ENCODE results near the gene ABCD3.
"Not testable (repeated sequence)": the region's sequence is repeated elsewhere in the genome, so short reads cannot be mapped to it uniquely, and the experiment has no call there.

The ABCD3 gene

DNA sequence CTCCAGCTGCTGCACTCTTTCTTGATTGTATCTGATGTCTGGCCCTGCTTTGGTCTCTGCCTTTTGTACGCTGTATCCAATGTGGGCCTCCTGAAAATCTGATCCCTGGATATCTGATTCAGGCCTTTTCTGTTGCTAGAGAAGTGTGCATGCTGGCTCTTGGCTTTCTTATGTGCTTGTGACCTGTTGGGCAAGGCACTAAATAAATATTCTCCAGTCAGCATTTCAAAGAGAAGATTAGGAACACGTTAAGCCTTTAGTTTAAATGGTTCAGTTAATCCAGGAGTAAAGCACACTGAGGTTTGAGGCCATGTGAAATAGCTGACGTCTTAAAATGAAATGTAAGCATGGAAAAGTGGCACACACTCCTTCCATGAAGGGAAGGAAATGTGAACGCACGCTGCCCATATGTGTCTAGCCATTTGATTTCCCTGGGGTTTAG, 132.6 kb downstream of the ABCD3 start:
- peak; percentile 71 for DNase-seq (ENCODE audit: low read depth)

DNA sequence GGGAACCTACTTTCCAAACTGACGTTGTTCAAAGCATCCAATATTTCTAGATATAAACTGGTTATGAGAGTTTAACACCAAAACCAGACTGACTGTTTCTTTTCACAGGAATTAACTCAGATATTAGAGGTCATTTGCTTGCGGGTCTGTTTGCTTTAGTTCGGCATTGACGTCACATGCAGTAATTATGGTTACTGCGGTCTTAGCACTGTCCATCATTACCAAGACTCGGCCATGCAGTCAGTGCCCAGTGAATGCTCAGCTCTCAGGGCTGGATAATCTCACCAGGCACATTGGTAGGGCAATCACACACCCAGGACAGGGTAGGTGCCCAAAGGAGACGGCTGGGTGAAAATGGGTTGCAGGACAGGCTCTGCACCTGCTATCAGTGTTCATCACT, 133.3 kb downstream of the ABCD3 start:
- no peak for DNase-seq (ENCODE audit: low read depth)

GRCh38 chr1:94552071-94552586, 133.9 kb downstream of the ABCD3 start:
- DNase-seq (ENCODE audit: low read depth): no peak

DNA sequence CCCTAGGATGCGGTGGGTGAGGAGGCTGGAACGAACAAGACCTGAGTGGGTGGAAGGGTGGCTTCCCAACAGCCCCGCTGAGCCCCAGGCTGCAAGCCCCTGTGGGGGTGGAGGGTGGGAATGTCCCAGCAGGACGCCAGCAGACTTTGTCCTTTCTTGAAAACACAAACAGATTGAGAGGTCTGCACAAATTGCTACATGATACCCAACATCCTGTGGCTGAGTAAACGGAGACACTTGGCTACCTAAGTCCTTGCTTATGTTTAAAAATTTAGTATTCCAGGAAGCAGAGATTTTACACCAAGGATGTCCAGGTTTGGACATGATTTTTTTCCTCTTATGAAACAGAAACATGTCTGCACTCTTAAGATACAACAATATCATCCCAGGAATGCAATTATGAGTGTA, 135.1 kb downstream of the ABCD3 start:
- peak; percentile 85 for DNase-seq (ENCODE audit: low read depth)

DNA sequence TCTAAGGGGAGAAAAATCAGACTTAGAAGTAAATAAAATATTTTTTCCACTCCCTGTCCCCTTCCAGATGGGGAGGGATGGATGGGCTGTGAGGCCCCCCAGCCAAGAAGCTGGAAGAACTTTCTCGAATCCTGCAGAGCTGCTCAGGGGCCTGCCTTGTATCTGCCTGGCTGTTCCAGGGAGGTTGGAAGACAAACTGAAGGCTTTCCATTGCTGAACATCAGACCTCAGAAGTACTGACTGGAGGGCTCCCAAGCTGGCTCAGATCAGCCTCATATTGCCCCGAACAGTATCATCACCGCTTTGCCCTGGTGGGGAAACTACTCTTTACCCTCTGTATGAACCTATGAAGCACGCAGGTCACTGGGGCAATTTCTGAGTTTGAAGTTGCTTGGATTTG, 135.7 kb downstream of the ABCD3 start:
- DNase-seq (ENCODE audit: low read depth): no peak

- no peak for DNase-seq (ENCODE audit: low read depth)
Measured at GRCh38 chr1:94554580-94554979, 136.4 kb downstream of the ABCD3 start.

DNA sequence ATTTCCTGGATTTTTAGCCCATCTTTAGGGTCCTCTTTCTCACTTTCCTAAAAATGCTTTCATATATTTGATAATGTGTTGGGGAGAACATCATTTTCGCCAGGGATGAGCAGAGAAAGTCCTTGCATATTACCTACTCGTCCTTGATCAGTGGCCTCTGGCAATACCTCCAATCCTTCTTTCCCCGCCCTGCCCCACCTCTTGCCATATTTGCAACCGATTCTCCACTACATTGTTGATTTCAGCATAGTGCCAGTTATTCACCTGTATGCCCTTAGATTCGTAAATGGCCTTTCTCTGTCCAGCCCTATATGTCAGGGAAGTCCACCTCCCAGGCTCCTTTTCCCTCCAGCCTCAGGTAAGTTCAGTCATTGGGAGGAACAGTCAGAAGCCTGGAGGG, 136.9 kb downstream of the ABCD3 start:
- no peak for DNase-seq (ENCODE audit: low read depth)

- DNase-seq (ENCODE audit: low read depth): no peak
Measured at GRCh38 chr1:94559921-94560320, 141.7 kb downstream of the ABCD3 start.

DNA sequence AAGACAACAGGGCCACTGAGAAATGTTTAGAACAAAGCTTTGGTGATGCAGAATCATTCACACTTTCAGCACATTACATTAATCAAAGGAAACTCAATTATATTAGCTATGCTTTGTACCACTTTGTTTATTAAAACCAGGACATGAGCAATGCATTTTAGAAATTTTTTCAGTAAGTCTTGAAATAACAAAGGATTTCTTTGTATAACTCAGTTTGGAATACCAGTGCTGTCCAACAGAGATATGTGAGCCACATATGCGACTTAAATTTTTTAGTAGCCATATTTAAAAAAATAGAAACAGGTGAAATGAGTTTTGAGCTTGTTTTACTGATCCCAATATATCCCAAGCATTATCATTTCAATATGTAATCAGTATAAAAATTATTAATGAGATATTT, 142.1 kb downstream of the ABCD3 start:
- DNase-seq (ENCODE audit: low read depth): peak; percentile 74

- no peak for DNase-seq (ENCODE audit: low read depth)
Measured at GRCh38 chr1:94562519-94563260, 144.5 kb downstream of the ABCD3 start.

DNA sequence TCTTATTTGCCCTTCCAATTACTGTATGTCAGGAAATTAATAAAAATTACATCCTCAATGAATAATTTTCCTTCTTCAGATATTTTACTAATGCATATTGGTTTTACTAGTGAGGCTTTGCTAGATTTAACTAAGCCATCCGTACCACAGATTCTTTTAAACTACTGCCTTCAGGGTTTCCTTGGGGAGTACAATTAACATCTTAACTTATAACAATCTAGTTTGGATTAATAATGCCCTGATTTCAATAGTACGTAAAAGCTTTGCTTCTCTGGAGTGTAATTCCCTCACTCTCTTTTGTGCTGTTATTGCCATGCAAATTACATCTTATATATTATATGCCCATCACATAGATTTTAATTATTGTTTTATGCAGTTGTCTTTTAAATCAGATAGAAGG, 147.7 kb downstream of the ABCD3 start:
- DNase-seq (ENCODE audit: low read depth): no peak

GRCh38 chr1:94566436-94566835, 148.2 kb downstream of the ABCD3 start:
- not testable (repeated sequence) for DNase-seq (ENCODE audit: low read depth)

DNA sequence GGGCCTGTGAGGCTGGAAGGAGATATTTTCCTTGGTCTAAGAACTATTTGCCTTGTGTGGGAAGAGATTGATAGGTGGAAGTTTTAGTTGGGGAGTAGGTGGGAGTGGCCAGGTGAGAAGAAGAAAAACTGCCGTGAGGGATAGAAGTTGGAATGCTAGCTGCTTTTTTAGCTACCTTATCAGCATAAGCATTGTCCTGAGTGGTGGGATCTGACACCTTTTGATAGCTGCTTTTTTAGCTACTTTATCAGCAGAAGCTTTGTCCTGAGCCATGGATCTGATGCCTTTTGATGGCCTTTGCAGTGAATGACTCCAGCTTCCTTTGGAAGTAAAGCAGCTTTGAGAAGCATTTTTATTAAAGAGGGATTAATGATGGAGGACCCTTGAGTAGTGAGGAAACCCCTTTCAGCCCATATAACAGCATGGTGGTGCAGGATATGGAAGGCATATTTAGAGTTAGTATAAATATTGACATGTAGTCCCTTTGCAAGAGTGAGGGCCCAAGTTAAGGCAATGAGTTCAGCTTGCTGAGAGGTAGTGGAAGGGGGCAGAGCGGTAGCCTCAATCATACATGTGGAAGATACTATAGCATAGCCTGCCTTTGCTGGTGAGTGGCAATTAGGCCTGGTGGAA, 149.9 kb downstream of the ABCD3 start:
- DNase-seq (ENCODE audit: low read depth): not testable (repeated sequence)
